ENCODE data around the gene PRICKLE2. TPM values are rescaled to one million over a fixed set of nuclear protein-coding genes. Genes with fewer than 3 reads are reported as not detected.

PRICKLE2 gene
- total and polyA plus RNA-seq, 10 of the 15 experiments (the other 5 are each of a cell fraction or from before 2014, with no cell fraction given), result 0.11 to 2.6 (median 0.69) TPM

GRCh38 chr3:64140651-64141050 lies 84.6 kb downstream of the PRICKLE2 start (continued):
- no peak for TF ChIP-seq ZBTB40 (IDR thresholded peaks at IDR 0.05; ENCODE audit: borderline replicate concordance)
- TF ChIP-seq HDAC2 (IDR thresholded peaks at IDR 0.05), result no peak
- no peak for TF ChIP-seq PBX3 (IDR thresholded peaks at IDR 0.05; ENCODE audit: insufficient replicate concordance, low read depth, low read length)
- no peak for TF ChIP-seq SREBF2 (IDR thresholded peaks at IDR 0.05; ENCODE audit: low read length)

- SMC1A ChIA-PET (ENCODE audit: uncharacterized antibody, unreplicated experiment), result no interaction called here
- CTCF ChIA-PET, result no interaction called here
- H4K20me1 ChIP-seq (ENCODE audit: control insufficient read depth, insufficient read depth), result no peaks in the 10 kb centered on the region
- no peak overlapping the region for H3K4me3 ChIP-seq
- H3K79me2 ChIP-seq (ENCODE audit: control insufficient read depth, insufficient read depth, low read length), result no peaks in the 10 kb centered on the region
- no peak overlapping the region for H3K4me2 ChIP-seq (ENCODE audit: control insufficient read depth, insufficient read depth)
- RAD21 ChIA-PET (ENCODE audit: unreplicated experiment), result no interaction called here
- no TSS peak for BruUV-seq (replicated peaks)
- H3K9ac ChIP-seq (ENCODE audit: control insufficient read depth, insufficient read depth, low read length), result no peak overlapping the region
- H3K27me3 ChIP-seq (replicated peaks in 1 of 2; ENCODE audit: control insufficient read depth in 2 of 2, insufficient read depth in 2 of 2, low read length in 1 of 2), result no peaks in the 10 kb centered on the region
- POLR2A ChIA-PET, result no interaction called here
- no peak overlapping the region for H2AFZ ChIP-seq (ENCODE audit: control insufficient read depth, low read depth, low read length)
- no peaks in the 10 kb centered on the region for H3K36me3 ChIP-seq (ENCODE audit: control insufficient read depth in 2 of 2, insufficient read depth in 2 of 2, low read length in 1 of 2)
- H3K9me3 ChIP-seq (replicated peaks; ENCODE audit: control insufficient read depth, insufficient read depth, low read length), result no peaks in the 10 kb centered on the region
- in situ Hi-C loops (cut with MboI), result no loop called here
- intact Hi-C loops (cut with micrococcal nuclease; ENCODE audit: unreplicated experiment), result no loop called here
- FAIRE-seq, result no peak
- H3K4me1 ChIP-seq (ENCODE audit: control insufficient read depth, insufficient read depth, low read length), result no peaks in the 10 kb centered on the region
- DNase-seq (ENCODE audit: low read depth, low spot score), result no peak
- 40% methylated on average over 2 of the region's 2 CpGs for WGBS (ENCODE audit: insufficient coverage, insufficient replicate concordance, low lambda C conversion rate, missing lambda C conversion rate)
- no peak for ATAC-seq
- no peak overlapping the region for H3K27ac ChIP-seq (ENCODE audit: control insufficient read depth, insufficient read depth)
- no peak for TF ChIP-seq TCF12 (IDR thresholded peaks at IDR 0.05; ENCODE audit: low read depth, low read length)
- TF ChIP-seq SKIL (IDR thresholded peaks at IDR 0.05; ENCODE audit: low read depth, poor library complexity, severe bottlenecking), result no peak
- no peak for TF ChIP-seq POLR2A (IDR thresholded peaks at IDR 0.05; ENCODE audit: low read depth, low read length)
- no peak for TF ChIP-seq YY1 (IDR thresholded peaks at IDR 0.05; ENCODE audit: low read depth, low read length)
- no peak for TF ChIP-seq FOS (IDR thresholded peaks at IDR 0.05; ENCODE audit: borderline replicate concordance, extremely low read depth, insufficient read length)
- no peak for TF ChIP-seq IRF5 (IDR thresholded peaks at IDR 0.05; ENCODE audit: borderline replicate concordance)
- TF ChIP-seq ATF3 (IDR thresholded peaks at IDR 0.05; ENCODE audit: borderline replicate concordance, extremely low read depth, low read depth, low read length), result no peak
- no peak for TF ChIP-seq CBX5 (IDR thresholded peaks at IDR 0.05; ENCODE audit: low read depth)
- TF ChIP-seq SPI1 (IDR thresholded peaks at IDR 0.05; ENCODE audit: borderline replicate concordance, insufficient read depth, low read depth, low read length), result no peak
Measured at GRCh38 chr3:64138656-64139375, 86.5 kb downstream of the PRICKLE2 start.

All from GM12878 (cell line).